SJCRH30 (cell line): ENCODE measurements around the gene CRYGN. TPM values are rescaled to one million over a fixed set of nuclear protein-coding genes. Genes with fewer than 3 reads are reported as not detected.

ENCODE experiments used
- DNase-seq, 2 experiments: peaks; one replicate each; pipeline ENCODE4 v3.0.0-alpha.2; 2015 to 2020
- H3K27ac ChIP-seq: fragments of 250-450 bp; sonication (Bioruptor Pico); 2 replicates; pipeline ENCODE4 v1.5.1; 2020; ENCODE audit warnings: mild to moderate bottlenecking, moderate library complexity
- H3K27me3 ChIP-seq: fragments of 250-450 bp; sonication (Bioruptor Pico); 2 replicates; pipeline ENCODE4 v1.5.1; 2020; ENCODE audit warnings: mild to moderate bottlenecking, moderate library complexity
- H3K36me3 ChIP-seq: fragments of 250-450 bp; sonication (Bioruptor Pico); 2 replicates; pipeline ENCODE4 v1.5.1; 2020; ENCODE audit warnings: mild to moderate bottlenecking, moderate library complexity
- H3K4me1 ChIP-seq: fragments of 250-450 bp; sonication (Bioruptor Pico); 2 replicates; pipeline ENCODE4 v1.5.1; 2020; ENCODE audit warnings: mild to moderate bottlenecking, moderate library complexity
- H3K4me3 ChIP-seq: fragments of 250-450 bp; sonication (Bioruptor Pico); 2 replicates; pipeline ENCODE4 v1.5.1; 2020; ENCODE audit warnings: mild to moderate bottlenecking, moderate library complexity
- H3K9me3 ChIP-seq: fragments of 250-450 bp; sonication (Bioruptor Pico); replicated peaks from 2 replicates; pipeline ENCODE4 v1.5.1; 2020; ENCODE audit warnings: mild to moderate bottlenecking, moderate library complexity
- total RNA-seq: library from RNA; depleted of rRNA; stranded (reverse); fragments of >200 nt; shearing (Covaris generic); gene quantifications from 2 replicates; pipeline ENCODE4 v1.2.3, GENCODE V29; 2014

The CRYGN gene
- total RNA-seq, 1 experiment from 2014 or later: not detected

DNA sequence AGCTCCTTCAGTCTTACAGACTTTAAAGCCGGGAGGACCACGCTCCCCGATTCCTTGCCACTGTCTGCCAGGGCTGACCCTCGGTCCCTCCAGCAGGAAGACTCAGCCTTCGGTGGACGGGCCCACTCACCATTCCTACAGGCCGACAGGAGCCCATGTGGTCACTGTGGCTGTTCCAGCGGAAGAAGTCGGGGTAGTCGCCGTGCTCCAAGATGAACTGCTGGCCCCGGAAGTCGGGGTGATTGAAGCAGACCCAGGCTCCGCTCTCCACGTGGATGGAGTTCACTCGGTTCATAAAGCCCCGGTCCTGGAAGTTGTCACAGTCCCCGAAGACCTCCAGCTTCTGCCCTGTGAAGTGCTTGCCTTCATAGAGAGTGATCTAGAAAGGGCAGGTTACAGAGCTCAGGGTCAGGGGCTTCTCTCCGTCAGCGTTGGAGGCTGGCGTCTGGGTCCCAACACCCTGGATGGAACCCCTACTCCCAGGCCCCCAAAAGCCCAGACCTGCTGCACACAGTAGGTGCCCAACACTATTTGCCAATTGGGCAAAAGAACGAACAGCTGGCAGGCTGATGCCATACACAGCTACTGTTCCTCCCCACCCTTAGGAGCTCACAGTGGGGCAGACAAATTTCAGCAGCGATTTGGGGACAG, 1.9 kb downstream of the CRYGN start:
- no peaks in the 10 kb centered on the region for H3K36me3 ChIP-seq
- H3K27me3 ChIP-seq: peaks cover 20% of the 10 kb centered on the region
- H3K9me3 ChIP-seq: no peaks in the 10 kb centered on the region; the same call in 1 of the 2 replicates
- no peaks in the 10 kb centered on the region for H3K4me1 ChIP-seq
- H3K27ac ChIP-seq: no peak overlapping the region
- H3K4me3 ChIP-seq: no peak overlapping the region
- DNase-seq: no peak

DNA sequence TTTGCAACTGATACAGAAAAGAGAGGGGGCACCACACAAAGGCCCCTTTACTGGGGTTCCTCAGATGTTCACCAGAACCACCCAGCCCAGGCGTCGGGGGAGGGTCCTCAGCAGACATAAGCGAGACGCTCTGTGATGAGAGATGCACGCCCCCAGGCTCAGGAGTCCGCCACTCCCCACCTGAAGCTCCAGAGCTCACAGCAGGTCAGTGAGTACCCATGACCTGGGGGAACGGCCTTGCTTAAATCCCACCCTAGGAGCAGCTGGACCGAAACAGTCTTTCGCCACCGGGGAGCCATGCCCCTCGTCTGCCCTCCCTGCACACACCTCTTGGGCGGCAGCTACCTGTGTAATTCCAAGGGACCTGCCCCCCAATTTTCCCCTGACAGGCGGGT, 2.8 kb downstream of the CRYGN start:
- Histone ChIP-seq H3K27ac (no peak overlapping the region), H3K4me3 (no peak overlapping the region), H3K9me3 (no peaks in the 10 kb centered on the region; the same call in 1 of the 2 replicates), H3K36me3 (no peaks in the 10 kb centered on the region), H3K4me1 (no peaks in the 10 kb centered on the region), H3K27me3 (peaks cover 21% of the 10 kb centered on the region)
- no peak for DNase-seq

DNA sequence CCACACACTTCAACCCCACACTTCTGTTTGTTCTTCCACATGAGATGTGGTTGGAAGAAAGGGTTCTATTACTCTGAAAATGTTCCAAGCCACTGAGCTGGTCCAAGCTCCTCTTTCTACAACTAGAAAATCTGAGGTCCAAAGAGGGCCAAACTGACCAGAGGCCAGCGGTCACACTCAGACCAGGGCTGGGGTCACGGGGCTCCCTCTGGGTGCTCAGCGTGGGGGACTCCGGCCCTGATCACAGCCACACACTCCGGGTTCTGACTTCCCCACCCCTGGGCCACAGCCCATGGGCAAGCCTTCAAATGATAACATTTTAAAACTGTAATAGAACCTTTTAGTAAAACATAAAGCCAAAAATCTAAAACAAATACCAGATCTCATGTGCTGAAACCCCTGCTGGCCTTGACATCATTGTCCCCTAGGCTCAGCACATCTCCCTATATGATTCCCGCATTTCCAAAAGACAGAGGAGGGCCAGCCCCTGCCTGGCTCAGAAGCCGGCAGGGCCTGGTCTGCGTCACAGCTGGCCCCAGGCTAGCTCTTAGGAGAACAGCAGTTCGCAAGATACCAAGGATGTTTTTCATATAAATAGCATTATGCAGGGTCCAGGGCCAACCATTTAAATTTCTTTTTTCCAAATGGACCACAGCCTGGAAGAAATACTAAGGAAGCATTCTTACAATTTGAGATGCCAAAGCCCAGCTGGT, 3.3 kb downstream of the CRYGN start:
- H3K9me3 ChIP-seq: no peaks in the 10 kb centered on the region
- H3K4me3 ChIP-seq: no peak overlapping the region
- DNase-seq: no peak
- H3K27me3 ChIP-seq: peaks cover 21% of the 10 kb centered on the region
- H3K36me3 ChIP-seq: no peaks in the 10 kb centered on the region
- no peaks in the 10 kb centered on the region for H3K4me1 ChIP-seq
- H3K27ac ChIP-seq: no peak overlapping the region

DNA sequence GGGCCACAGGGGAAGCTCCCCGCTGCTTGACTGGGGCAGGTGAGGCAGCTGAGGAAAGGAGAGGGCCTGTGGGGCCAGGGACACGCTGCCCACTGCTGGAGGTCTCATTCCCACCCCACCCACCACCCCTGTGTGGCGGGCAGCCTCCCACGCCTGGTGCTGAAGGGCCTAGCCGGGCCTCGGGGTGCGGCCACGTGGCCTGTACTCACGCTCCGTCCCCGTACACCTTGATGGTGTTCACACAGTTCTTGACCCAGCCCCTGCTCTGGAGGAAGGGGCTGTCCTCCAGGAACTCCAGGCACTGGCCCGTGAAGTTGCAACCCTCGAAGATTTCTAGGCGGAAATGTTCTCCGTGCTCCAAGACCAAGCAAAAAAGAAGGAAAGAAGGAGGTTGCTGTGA, 4.0 kb downstream of the CRYGN start:
- H3K9me3 ChIP-seq: no peaks in the 10 kb centered on the region
- H3K27me3 ChIP-seq: peaks cover 21% of the 10 kb centered on the region
- H3K36me3 ChIP-seq: no peaks in the 10 kb centered on the region
- no peaks in the 10 kb centered on the region for H3K4me1 ChIP-seq
- no peak overlapping the region for H3K4me3 ChIP-seq
- no peak overlapping the region for H3K27ac ChIP-seq
- DNase-seq: no peak

DNA sequence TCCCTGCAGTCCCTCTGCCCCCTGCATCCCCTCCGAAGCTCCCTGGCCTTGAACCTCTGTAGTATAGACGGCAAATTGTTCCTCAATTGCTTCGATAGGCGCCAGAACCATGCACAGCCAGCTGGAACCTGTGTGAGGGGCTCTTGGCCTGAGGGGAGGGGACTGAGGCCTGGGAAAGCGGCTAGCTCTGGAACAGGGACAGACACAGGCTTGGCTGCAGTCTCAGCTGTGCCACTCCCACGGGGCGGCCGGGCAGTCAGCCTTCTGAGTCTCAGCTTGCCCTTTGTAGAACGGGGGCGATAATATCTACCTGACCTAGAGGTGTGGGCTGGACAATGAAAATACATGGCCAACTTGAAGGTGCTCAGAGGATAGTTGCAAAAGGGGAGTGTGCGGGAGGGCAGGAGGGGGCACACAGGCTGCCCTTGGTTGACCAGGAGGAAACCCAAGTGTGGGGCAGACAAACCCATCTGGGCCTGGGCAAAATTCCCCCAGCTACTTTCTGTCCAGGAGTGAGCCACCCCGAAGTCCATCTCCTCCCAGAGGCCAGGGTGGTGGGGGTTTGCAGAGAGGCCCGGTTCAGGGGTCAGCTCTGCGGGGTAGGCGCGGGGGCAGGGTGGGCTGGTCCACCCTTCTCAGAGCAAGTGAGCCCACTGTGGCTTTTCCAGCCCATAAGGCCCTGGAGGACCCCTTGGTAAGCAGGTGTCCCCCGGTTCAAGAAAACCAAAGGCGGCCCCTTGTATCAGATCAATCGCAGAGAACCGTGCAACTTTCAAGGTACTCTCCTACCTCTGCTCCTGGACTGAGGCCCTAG, 4.6 kb downstream of the CRYGN start:
- Histone ChIP-seq H3K27ac (no peak overlapping the region), H3K36me3 (no peaks in the 10 kb centered on the region), H3K4me3 (no peak overlapping the region), H3K4me1 (no peaks in the 10 kb centered on the region), H3K27me3 (peaks cover 21% of the 10 kb centered on the region), H3K9me3 (no peaks in the 10 kb centered on the region)
- no peak for DNase-seq

DNA sequence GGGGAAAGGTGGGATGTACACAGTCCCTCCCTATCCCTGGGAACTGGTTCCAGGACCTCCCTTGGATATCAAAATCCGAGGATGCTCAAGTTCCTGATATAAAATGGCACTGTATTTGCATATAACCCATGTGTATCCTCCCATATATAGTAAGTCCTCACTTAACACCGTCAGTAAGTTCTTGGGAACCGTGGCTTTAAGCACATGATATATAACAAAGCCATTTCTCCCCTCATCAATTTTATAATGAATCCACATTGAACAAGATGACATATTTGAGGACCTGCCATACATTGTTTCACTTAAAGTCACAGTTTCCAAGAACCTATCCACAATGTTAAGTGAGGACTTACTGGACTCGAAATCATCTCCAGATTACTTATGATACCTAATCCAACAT, 5.4 kb downstream of the CRYGN start:
- Histone ChIP-seq H3K4me3 (no peak overlapping the region), H3K9me3 (no peaks in the 10 kb centered on the region), H3K27me3 (peaks cover 21% of the 10 kb centered on the region), H3K4me1 (no peaks in the 10 kb centered on the region), H3K27ac (no peak overlapping the region), H3K36me3 (no peaks in the 10 kb centered on the region)
- DNase-seq: no peak

DNA sequence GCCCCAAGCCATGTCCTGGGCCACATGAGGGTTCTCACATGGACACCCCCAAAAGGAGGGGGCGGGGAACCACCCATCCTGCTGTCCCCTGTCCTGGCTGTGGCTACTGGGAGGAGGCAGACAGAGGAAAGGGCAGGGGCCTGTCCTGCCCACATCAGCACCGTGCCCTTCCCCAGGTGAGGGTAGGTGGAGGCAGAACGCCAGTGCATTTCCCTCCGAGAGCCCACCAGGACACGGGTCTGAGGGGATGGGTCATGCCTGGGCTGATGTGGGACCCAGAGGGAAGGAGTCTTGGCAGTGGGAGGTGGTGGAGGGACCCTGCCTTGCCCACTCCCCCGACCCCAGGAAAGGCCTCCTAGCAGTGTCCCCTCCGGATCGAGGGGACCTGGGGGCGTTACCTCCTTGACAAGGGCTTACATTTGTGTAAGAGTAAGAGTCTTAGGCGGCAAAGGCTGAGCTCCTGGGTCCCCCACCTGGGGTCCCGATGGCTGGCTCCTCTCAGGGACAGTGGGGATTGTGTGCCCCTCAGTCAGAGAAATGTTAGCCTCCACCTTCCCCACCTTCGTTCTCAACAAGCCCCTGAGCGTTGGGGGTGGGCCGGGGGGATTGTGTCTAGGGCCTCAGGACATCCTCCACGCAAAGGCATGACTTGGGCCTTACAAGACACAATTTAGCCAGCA, 6.1 kb downstream of the CRYGN start:
- peaks cover 21% of the 10 kb centered on the region for H3K27me3 ChIP-seq
- H3K4me1 ChIP-seq: peaks cover 4% of the 10 kb centered on the region; the same call in 1 of the 2 replicates
- no peaks in the 10 kb centered on the region for H3K36me3 ChIP-seq
- no peak overlapping the region for H3K27ac ChIP-seq
- no peak for DNase-seq
- no peaks in the 10 kb centered on the region for H3K9me3 ChIP-seq
- H3K4me3 ChIP-seq: no peak overlapping the region

DNA sequence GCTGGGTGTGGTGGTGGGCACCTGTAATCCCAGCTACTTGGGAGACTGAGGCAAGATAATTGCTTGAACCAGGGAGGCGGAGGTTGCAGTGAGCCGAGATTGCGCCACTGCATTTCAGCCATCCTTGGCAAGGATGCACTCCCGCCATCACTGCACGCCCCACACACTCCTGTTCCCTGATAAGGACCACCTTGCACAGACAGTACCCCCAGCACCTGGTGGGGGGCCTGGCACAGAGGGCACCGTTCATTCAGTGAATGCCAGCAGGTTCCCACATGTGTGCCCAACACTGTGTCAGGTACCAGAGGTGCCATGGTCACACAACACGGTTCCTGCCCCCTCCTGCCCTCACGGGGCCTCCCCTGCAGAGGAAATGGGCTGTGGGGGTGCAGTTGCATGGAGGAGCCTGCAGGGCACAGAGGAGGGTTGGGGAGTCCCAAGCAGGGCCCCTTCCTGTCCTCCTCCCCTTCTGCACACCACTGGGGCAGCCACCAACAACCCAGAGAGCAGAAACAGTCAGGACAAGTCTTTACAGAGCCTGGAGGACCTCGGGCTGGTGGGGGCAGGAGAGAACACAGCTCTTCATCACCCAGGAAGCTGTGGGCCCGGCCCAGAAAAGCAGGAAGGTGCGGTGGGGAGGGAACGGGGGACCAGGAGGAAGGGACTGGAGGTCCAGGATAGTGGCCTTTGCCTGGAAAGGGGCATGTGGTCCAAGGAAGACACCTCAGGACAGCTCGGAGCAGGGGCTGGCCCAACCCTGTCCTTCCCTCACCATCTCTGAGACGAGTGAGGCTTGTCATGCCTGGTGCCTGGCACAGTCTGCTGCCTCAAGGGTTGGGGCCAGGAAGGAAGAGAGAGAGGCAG, 7.1 kb downstream of the CRYGN start:
- DNase-seq: no peak
- Histone ChIP-seq H3K4me1 (peaks cover 12% of the 10 kb centered on the region), H3K4me3 (no peak overlapping the region), H3K27me3 (peaks cover 21% of the 10 kb centered on the region), H3K27ac (no peak overlapping the region), H3K36me3 (no peaks in the 10 kb centered on the region), H3K9me3 (no peaks in the 10 kb centered on the region)

DNA sequence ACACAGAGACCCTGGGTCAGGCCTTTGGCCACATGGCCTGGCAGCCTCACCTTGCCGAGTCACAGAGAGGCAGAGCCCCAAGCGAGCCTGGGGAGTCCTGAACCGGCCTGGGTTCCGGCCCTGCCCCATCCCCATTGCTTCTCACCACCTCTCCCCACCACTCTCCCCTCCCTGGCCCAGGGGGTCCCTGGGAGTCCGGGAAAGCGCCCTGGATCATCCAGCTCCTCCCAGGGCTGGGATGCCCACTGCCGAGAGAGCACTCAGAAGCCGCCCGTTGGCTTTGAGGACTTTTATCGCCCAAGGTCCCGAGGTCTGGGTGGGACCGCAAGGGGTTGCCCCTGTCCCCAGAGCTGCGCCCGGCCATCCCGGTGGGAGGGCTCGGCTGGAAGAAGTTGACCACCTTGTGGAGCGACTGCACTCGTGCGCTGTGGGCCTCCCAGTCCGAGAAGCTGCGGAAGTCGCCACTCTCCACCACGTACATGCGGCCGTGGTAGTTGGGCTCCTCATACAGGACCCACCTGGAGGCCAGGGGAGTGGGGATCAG, 8.1 kb downstream of the CRYGN start:
- no peaks in the 10 kb centered on the region; the same call in 1 of the 2 replicates for H3K9me3 ChIP-seq
- no peak for DNase-seq
- H3K4me3 ChIP-seq: no peak overlapping the region
- H3K36me3 ChIP-seq: no peaks in the 10 kb centered on the region
- peaks cover 23% of the 10 kb centered on the region for H3K4me1 ChIP-seq
- H3K27ac ChIP-seq: no peak overlapping the region
- H3K27me3 ChIP-seq: peaks cover 17% of the 10 kb centered on the region

DNA sequence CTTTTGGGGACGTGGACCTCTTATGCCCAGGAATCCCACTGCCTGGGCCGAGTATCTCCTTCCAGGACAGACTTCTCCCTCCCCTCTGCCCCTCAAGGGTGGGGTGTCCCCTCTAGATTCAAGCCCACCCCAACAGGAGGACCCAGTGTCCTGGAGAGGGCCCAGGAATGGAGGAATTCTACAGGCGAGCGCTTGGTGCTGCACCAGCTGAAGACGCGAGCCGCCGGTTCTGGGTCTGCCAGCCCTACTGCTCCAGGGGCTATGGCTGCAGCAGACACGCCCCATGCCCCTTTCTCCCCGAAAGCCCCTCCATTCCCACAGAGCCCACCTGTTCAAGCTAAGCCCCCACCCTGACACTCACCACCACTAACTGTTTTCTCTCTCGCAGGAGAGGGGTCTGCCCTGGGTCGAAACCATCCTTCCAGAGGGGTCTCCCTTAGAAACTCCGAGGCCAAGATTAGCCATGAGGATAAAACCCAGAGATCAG, 8.6 kb downstream of the CRYGN start:
- DNase-seq: no peak
- Histone ChIP-seq H3K4me1 (peaks cover 27% of the 10 kb centered on the region), H3K9me3 (no peaks in the 10 kb centered on the region; the same call in 1 of the 2 replicates), H3K36me3 (no peaks in the 10 kb centered on the region), H3K4me3 (no peak overlapping the region), H3K27ac (no peak overlapping the region), H3K27me3 (peaks cover 12% of the 10 kb centered on the region)

DNA sequence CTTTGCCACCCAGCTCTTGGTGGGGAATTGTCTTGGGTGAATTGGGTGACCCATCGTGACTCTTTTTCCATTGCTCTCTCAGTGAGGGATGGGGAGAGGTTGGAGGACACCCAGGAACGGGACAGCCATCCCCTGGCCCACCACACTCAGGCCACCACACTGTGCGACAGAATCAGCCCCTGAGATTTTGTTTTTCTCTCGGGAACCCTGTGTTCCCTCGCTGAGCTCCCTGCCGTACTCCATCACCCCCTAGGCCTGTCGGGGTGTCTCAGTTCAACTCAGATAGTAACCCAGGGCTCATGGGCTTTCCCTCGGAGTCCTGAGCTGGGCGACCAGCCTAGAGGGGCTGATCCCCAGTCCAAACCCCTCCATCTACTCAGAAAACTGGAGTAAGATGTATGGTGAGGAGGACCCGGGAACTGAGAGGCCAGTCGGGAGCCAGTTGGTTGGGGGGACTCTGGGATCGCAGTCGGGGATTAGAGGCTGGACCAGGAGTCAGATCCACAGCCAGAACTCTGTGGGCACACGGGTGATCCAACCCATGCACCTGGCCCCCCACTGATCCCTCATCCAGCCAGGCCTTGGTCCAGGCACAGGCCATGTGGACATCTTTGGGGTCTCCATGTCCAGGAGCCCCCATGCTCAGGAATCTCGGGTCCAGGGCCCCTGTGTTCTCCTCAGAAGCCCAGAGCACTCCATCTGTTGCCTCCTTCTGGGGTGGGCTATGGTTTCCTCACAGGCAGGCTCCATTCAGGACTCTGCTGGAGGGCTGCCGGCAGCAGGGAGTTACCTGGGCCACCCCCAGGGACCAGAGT, 9.3 kb downstream of the CRYGN start:
- no peak overlapping the region for H3K4me3 ChIP-seq
- no peaks in the 10 kb centered on the region; the same call in 1 of the 2 replicates for H3K9me3 ChIP-seq
- no peak for DNase-seq
- H3K27ac ChIP-seq: no peak overlapping the region
- H3K4me1 ChIP-seq: peaks cover 34% of the 10 kb centered on the region
- peaks cover 11% of the 10 kb centered on the region; the same call in 1 of the 2 replicates for H3K27me3 ChIP-seq
- H3K36me3 ChIP-seq: no peaks in the 10 kb centered on the region

DNA sequence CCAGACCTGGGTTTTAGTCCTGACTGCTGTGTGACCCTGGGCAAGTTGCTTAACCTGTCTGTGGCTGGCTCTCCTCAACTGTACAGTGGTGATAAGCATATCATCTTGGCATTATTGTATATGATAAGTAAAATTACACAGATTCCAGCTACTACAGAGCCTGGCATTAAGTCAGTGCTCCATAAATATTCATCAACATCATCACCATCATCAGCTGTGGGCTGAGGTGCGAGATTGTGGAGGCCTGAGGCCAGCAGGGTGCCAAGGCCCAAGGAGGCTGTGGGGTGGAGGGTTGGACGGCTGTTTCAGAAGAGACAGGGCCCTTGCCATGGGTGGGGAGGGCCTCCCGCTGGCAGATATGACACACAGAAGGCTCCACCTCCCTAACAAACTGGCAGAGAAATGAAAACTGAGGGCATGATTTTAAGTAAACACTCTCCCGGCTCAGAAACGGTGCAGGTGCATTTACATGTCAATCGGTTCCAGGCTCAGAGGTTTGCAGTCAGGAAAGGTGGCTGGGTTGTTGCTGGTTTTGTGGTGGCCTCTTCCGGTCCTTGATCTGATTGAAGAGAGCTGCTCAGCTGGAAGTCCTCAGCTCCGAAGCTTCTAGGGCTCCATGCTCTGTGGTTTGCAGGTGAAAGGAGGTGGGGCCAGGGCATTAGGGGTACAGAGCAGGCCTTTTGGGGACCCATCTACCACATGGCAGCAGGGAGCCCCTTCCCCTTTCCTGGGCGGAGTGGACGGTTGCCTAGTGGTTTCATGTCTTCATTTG, 10.2 kb downstream of the CRYGN start:
- H3K4me3 ChIP-seq: no peak overlapping the region
- H3K9me3 ChIP-seq: no peaks in the 10 kb centered on the region; the same call in 1 of the 2 replicates
- H3K27ac ChIP-seq: no peak overlapping the region
- peaks cover 16% of the 10 kb centered on the region; the same call in 1 of the 2 replicates for H3K27me3 ChIP-seq
- peaks cover 37% of the 10 kb centered on the region for H3K4me1 ChIP-seq
- no peak for DNase-seq
- H3K36me3 ChIP-seq: no peaks in the 10 kb centered on the region
